Raji (cell line): ENCODE measurements around the gene IGHMBP2.

ENCODE experiments used
- POLR2A ChIP-seq: IDR thresholded peaks from 2 replicates; pipeline ENCODE4 v1.6.1; 2011; ENCODE audit warnings: low read depth, low read length, control low read depth; ENCODE audit not compliant: insufficient read depth

The IGHMBP2 gene

DNA sequence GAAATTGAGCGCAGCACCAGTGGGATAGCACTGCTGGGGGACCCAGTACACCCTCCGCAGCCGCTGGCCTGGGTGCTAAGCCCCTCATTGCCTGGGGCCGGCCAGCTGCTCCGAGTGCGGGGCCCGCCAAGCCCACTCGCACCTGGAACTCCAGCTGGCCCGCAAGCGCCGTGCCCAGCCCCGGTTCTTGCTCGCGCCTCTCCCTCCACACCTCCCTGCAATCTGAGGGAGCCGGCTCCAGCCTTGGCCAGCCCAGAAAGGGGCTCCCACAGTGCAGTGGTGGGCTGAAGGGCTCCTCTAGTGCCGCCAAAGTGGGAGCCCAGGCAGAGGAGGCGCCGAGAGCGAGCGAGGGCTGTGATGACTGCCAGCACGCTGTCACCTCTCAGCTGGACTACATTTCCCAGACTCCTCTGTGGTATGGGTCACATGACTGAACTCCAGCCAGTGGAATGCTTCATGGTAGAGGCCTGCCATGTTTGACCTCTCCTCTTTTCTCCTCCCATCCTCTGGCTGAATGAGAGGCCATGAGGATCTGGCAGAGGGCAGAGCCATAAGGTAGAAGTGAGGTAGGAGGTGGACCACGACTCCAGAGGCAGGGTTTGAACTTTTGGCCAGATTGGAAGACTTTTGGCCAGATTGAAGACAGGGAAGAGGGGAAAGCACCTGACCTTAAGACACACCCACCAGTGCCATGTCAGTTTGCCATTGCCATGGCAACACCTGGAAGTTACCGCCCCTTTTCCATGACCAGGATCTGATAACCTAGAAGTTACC lies 70.9 kb downstream of the IGHMBP2 start:
- TF ChIP-seq POLR2A, result no peak

DNA sequence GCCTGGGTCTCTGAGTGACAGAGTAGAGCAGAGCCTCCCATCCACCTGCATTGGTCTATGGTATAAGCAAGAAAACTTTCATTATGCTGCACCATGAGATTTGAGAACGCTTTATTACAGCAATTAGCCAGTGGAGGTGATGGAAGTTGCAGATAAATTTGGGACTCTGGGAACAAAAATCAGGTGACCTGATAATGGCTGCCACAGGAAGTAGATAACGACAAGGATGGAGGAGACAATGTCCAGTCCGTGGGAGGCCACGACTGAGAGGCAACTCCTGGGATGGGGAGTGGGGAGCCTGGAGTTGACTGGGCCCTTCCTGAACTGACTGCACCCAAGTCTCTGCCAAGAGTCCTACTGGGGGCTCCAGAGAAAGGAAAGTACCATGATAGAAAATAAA lies 72.4 kb downstream of the IGHMBP2 start:
- TF ChIP-seq POLR2A, result no peak

DNA sequence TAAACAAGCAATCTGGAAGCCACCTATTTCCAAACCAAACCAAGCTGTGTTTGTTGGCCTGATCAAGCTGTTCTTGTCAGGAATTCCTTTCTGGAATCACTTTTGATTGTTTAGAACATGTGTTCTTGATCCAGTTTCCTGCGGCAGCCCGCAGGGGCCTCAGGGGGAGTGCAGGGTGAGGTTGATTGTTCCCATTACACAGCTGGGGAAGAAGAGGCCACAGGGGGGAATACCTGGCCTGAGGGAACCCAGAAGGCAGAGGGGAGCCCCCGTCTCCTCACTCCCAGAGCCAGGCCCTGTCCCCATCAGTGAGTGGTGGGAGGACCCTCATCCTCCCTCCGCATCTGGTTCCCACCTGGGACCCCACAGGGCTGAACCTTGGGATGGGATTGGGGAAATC lies 72.9 kb downstream of the IGHMBP2 start:
- TF ChIP-seq POLR2A, result no peak

DNA sequence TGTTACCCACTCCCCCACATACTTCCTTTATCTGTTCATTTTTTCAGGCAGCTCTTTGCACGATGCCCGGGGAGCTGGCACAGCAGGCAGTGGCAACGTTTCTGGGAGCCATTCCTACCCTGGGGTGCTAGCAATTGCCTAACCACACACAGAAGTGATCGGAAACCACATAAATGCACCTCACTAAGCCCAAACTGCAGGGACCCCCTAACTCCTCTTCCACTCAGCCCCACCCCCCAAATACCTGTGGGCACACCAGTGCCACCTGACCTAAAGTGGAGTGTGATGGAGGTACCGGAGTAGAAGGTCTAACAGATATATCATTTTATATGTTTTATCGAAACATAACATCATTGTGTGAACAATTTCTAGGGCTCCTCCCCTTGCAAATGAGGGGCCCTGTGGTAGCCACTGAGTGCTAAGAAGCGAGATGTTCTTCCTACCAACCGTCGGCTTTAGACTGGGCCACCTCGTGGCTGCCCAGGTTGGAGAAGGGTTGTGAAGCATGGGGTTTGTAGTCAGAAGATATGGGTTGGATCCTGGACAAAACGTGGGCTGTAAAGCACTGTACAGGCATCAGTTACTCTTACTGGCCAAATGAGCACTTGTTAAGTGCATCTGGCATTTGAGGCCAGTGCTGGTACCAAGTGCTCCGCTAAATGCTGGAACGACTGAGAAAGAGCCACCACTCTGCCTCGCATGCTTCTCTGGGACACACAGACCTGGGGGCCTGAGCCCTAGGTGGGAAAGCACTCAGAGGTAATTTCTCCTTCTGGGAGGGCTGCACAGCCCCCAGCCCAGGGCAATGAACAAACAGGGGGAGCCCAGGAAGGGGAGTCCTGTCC lies 74.3 kb downstream of the IGHMBP2 start:
- no peak for TF ChIP-seq POLR2A

DNA sequence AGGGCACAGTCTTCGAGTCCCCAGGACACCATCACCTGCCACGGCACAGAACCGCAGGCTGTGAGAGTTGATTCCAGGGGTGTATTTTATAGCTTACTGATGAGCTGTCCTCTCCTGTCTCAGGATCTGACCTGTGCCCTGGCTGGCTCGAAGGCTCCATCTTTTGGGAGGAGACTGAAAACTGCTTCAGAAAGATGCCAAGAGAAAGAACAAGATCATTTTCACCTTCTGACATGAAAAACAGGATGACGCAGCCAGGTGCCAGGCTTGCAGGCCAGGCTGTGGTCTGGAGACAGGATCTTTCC lies 74.9 kb downstream of the IGHMBP2 start:
- TF ChIP-seq POLR2A, result no peak

DNA sequence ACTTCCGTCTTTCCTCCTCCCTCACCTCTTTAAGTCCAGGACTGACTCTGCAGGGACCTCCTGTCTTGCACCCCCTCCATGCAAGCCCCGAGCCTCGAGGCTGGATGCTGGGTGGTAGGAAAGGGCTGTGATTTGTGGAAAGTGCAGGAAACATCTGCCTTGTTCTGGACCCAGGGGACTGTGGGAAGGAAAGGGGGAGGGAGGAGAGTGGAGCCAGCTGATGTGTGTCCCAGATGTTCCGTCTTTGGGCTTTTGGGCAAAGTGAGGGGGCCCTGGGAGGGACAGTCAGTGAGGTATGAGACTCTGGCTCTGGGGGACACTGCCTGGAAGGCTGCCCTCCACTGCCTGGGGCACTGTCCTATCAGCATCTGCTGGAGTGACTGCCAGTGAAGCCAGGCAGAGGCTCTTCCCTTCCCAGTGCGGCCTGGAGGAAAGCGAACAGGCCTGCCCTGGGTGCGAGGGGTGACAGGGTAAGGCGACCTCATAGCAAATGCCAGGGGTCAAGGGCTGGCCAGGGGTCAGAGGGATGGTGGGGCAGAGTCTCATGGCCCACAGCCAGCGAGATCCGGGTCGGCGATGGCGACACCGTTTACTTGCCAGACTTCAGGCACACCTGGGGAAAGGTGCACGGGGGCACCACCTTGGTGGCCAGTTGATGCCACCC lies 75.4 kb downstream of the IGHMBP2 start:
- no peak for TF ChIP-seq POLR2A

DNA sequence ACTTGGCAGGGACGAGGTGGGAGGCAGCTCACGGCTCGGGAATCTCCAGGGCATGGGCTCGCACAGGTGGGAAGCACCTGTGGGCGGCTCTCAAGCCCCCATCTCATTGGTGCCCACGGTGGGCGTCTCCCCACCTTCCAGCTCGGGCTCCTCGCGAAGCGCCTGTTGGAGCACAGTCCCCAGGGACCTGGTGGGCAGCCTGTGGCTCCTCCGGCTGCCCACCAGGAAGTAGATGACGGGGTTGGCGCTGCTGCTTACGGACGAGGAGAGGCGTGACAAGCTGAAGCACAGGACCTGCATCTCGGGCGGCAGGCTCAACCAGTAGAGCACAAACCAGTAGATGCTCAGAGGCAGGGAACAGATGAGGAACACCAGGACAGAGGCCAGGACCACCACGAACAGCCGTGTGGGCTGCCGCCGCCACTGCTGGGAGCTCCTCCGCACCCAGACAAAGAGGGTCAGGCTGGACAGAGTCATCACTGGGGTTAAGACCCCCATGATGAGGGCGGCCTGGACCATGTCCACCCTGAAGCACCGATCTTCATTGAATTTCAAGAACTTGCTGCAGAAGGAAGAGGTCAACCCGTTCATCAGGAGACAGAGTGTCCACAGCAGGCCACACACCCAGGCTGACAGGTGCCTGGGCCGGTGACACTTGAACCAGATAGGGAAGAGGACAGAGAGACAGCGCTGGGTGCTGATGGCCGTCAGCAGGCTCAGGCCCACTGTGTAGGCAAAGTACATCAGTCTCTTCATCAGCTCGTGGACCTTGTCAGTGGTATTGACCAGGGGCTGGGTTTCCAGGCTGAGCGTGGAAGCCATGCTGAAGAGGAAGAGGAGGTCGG lies 76.5 kb downstream of the IGHMBP2 start:
- TF ChIP-seq POLR2A, result no peak

DNA sequence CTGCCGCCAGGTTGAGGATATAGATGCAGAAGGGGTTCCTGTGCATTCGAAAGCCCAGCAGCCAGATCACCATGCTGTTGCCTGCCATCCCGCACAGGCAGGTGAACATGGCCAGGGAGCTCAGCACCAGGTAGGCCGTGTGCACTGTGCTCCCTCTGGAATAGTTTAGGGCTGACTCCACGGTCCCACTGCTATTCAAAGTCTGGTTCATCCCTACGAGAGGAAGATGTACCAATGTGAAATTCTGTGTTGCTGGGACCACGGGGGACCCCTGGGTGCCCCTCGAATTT lies 77.0 kb downstream of the IGHMBP2 start, which contains the start of gene MRGPRD:
MRGPRD (minus strand) TSS at position 211 of the 290 bp plus-strand sequence; CDS start at position 211, 0 bp downstream.
- TF ChIP-seq POLR2A, result no peak

DNA sequence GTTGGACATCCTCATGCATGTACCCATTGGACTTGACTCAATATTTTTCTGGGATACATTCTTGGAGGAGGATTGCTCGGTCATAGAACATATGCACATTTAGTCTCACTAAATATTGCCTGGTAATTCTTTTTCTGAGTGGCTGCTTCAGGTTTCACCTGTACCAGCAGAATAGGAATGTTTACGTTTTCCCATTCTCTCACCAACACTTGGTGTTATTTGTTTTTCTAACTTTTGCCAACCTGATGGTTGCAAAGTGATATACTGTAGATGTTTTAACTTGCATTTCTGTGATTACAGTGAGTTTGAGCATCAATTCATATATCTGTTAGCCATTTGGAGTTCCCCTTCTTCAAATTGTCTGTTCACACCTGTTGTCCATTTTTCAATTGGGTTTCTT lies 78.4 kb downstream of the IGHMBP2 start:
- TF ChIP-seq POLR2A, result no peak

DNA sequence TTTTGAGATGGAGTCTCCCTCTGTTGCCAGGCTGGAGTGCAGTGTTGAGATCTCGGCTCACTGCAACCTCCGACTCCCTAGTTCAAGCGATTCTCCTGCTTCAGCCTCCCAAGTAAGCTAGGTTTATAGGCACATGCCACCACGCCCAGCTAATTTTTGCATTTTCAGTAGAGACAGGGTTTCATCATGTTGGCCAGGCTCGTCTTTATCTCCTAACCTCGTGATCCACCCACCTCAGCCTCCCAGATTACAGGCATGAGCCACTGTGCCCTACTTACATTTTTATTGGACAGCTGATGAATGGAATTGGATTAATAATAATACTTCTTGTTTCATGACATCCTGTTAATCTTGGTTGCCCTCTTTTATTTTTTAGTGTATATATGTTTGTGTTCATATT lies 80.1 kb downstream of the IGHMBP2 start:
- TF ChIP-seq POLR2A, result no peak

DNA sequence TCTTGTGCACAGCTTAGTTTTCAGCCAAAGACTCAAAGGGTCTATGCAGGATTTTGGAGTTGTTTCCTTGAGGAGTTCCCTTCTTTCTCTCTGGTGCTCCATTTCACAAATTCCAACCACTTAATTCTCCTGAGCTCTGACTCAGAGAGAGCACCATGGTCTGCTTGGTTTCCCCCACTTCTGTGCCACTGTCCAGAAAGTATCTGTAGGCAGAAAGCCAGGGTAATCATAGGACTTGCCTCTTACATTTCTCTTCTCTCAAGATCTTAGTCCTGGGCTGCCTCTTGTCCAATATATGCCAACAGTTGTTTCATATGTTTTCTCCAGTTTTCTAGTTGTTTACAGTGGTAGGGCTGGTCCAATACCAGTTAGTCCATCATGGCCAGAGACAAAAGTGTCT lies 83.5 kb downstream of the IGHMBP2 start:
- TF ChIP-seq POLR2A, result no peak

DNA sequence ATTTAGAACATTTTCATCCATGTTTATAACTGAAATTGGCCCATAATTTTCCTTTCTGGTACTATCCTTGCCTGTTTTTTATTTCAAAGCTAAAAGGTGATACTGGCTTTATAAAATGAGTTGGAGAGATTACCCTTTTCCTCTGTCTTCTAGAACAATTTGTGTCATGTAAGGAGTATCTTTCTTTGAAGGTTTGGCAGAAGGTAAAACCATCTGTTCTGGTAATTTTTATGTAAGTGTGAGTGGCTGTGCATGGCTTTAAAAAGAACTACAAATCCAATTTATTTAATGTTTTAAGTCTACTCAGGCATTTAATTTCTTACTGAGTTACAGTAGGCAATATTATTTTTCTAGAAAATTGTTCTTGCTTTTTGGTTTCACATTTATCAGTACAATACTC lies 84.8 kb downstream of the IGHMBP2 start:
- TF ChIP-seq POLR2A, result no peak
